GM12865 (cell line): ENCODE results near the gene RNPEP.

Experiments used
- DNase-seq: peaks from one replicate; pipeline ENCODE4 v3.0.0; 2010; ENCODE audit warnings: low read depth
- H3K4me3 ChIP-seq: 2 replicates; pipeline ENCODE4 v1.5.1; 2011; ENCODE audit warnings: mild to moderate bottlenecking, low read depth, low read length, control low read depth
- TF ChIP-seq, protein P1 (sequence below): IDR thresholded peaks from 2 replicates; pipeline ENCODE4 v1.5.1; 2011; ENCODE audit warnings: low read length, control low read depth, low read depth, inconsistent platforms; ENCODE audit not compliant: insufficient read depth; ENCODE audit errors: missing control alignments

Gene RNPEP

GRCh38 chr1:202010180-202011015 lies 27.9 kb downstream of the RNPEP start, which contains the start of gene ELF3:
Gene ELF3 (plus strand): TSS chr1:202010587. CDS start chr1:202011137, 550 bp downstream.
- peak; percentile 70 for DNase-seq
- H3K4me3 ChIP-seq: no peak within 1 kb of the TSS
- TF ChIP-seq, protein P1, sequence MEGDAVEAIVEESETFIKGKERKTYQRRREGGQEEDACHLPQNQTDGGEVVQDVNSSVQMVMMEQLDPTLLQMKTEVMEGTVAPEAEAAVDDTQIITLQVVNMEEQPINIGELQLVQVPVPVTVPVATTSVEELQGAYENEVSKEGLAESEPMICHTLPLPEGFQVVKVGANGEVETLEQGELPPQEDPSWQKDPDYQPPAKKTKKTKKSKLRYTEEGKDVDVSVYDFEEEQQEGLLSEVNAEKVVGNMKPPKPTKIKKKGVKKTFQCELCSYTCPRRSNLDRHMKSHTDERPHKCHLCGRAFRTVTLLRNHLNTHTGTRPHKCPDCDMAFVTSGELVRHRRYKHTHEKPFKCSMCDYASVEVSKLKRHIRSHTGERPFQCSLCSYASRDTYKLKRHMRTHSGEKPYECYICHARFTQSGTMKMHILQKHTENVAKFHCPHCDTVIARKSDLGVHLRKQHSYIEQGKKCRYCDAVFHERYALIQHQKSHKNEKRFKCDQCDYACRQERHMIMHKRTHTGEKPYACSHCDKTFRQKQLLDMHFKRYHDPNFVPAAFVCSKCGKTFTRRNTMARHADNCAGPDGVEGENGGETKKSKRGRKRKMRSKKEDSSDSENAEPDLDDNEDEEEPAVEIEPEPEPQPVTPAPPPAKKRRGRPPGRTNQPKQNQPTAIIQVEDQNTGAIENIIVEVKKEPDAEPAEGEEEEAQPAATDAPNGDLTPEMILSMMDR: no peak

DNA sequence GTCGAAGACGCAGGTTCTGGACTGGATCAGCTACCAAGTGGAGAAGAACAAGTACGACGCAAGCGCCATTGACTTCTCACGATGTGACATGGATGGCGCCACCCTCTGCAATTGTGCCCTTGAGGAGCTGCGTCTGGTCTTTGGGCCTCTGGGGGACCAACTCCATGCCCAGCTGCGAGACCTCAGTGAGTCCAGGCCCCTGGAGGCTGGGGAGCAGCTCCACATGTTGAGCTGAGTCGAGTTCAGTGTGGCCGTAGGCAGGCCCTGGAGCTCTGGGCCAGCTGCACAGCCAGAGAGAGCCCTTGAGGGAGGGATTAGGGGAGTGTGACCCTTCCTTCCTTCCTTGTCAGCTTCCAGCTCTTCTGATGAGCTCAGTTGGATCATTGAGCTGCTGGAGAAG lies 29.5 kb downstream of the RNPEP start:
- no peak overlapping the region for H3K4me3 ChIP-seq
- TF ChIP-seq, protein P1: no peak
- DNase-seq: no peak

GRCh38 chr1:202012544-202013478 lies 30.4 kb downstream of the RNPEP start:
- no peak for DNase-seq
- H3K4me3 ChIP-seq: no peak overlapping the region
- TF ChIP-seq, protein P1: no peak

GRCh38 chr1:202013603-202014002 lies 31.2 kb downstream of the RNPEP start:
- DNase-seq: no peak
- TF ChIP-seq, protein P1: no peak
- no peak overlapping the region for H3K4me3 ChIP-seq

DNA sequence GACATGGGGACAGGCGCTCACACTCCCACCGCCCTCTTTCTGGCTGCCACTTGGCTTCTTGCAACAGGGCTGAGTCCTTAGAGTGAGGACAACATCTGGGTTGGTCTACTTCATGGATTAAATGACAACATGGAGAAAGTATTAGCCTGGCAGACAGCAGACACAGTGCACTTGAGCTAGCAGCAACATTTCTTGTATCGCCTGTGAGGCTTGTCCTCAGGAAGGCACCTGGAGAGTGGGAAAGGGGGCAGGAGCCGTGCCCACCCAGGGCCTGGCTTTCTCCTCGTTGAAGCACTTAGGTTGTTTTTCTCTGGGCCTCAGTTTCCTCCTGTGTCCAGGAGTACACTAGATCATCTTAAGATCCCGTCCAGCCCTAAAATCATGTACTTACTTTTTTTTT lies 31.6 kb downstream of the RNPEP start:
- DNase-seq: no peak
- TF ChIP-seq, protein P1: no peak
- no peak overlapping the region for H3K4me3 ChIP-seq

- no peak for DNase-seq
- TF ChIP-seq, protein P1: no peak
- no peak overlapping the region for H3K4me3 ChIP-seq
These were observed 32.6 kb downstream of the RNPEP start for GRCh38 chr1:202014915-202015661.
